Measurements from ENCODE around the gene C17orf107. TPM values are rescaled to one million over a fixed set of nuclear protein-coding genes. Genes with fewer than 3 reads are reported as not detected.
"Not testable (repeated sequence)": the region's sequence is repeated elsewhere in the genome, so short reads cannot be mapped to it uniquely, and the experiment has no call there.

The C17orf107 gene
- total RNA-seq, 1 donor from 2014 or later: 0.88 TPM

DNA sequence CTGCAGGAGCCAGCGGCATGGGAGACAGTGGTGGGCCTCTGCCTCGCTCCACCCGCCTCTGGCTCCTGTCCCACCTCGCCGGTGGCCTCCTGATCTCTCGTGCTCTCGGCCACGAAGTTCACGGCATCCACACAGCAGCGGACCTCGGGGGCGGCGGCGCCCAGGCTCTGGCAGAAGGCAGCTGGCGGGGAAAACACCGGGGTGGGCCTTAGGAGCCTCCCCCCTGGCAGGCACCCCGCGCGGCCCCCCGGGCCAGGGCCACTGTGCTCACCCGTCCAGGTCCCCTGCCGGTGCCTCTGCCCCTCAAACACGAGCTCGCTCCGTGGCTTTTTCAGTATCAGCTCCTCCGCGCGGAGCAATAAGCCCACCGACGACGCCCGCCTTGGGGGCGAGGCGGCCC lies 409 bp upstream of the C17orf107 start:
- no peak for DNase-seq (ENCODE audit: extremely low read depth, low read depth, low spot score)

GRCh38 chr17:4900231-4901107 lies 1.1 kb downstream of the C17orf107 start:
- no peak for DNase-seq (ENCODE audit: extremely low read depth, low read depth, low spot score)

GRCh38 chr17:4901108-4901647 lies 1.8 kb downstream of the C17orf107 start:
- DNase-seq (ENCODE audit: extremely low read depth, low read depth, low spot score): no peak

DNA sequence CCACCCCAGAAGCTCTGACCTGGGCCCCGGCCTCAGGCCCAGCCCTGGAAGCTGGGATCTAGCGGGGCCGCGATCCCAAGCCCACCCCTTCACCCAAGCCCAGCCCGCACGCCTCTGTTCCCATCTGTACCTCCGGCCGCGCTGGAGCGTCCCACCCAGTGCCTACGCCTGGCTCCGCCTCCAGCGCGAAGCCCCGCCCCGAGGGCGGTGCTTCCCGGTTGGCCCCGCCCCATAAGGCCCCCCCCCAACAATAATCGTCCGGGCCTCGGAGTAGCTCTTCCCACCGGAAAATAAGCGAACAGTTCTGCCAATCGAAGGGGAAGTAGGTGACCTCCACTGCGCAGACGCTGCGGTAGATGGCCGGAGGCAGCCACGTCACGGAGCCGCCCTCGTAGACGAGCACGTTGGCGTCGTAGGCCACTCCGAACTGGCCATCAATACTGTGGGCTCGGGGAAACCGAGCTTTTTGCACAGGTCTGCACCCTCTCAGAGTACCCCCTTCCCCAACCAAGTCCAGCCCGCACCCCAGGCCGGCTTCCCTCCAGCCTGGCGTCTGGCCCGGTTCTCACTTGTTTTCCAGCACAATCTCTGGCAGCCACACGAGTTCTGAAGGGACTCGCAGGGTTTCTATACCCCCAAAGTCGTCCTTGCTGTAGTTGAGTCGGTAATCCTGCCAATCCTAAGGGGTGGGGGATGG lies 2.5 kb downstream of the C17orf107 start:
- no peak for DNase-seq (ENCODE audit: extremely low read depth, low read depth, low spot score)

DNA sequence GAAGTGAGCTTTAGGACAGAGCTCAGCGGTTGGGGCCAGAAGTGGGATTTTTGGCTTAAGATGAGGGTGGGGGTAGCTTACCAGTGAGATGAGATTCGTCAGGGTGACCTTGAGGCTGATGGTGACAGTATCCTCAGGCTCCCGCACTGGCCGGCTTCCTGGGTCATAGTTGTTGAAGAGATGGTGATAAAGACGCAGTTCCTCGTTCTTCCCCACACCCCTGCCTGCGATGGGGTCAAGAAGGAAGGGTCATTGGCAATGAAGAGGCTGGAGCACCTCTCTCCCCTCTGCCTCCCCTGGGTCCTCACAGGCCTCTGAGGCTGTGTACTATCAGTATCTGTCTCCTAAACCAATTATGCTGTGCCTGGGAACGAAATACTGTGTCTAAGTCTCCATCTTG lies 3.2 kb downstream of the C17orf107 start:
- no peak for DNase-seq (ENCODE audit: extremely low read depth, low read depth, low spot score)

GRCh38 chr17:4903051-4903818 lies 3.9 kb downstream of the C17orf107 start, which contains the start of gene CHRNE:
TSS of gene CHRNE (minus strand) at chr17:4903098. CDS start at chr17:4903063, 35 bp downstream.
- DNase-seq (ENCODE audit: extremely low read depth, low read depth, low spot score): no peak

DNA sequence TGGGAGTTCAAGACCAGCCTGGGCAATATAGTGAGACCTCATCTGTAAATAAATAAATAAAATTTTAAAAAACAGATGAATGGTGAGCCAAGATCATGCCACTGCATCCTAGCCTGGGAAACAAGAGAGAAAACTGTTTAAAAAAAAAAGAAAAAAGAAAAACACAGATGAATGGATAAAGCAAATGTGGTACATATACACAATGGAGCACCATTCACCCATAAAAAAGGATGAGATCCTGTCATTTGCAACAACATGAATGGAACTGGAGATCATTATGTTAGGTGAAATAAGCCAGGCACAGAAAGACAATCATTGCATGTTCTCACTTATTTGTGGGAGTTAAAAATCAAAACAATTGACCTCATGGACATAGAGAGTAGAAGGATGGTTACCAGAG lies 7.3 kb downstream of the C17orf107 start:
- DNase-seq (ENCODE audit: extremely low read depth, low read depth, low spot score): not testable (repeated sequence)

DNA sequence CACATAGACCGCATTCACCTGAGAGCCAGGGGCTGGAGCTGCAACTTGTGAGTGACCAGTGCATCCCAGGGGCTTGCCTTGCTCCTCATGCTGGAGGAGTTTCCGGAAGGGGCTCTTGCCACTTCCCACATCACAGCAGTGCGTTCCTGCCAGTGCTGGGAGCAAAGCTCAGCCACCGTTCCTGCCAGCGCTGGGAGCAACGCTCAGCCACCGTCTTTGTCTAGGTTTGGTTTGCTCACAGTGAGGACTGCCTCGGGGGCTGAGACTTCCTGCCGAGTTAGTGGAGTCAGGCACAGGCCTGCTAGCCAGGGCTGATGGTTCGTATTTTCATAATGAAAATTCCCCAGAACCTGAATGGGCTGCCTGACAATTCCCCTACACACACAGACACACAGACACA lies 9.0 kb downstream of the C17orf107 start:
- DNase-seq (ENCODE audit: extremely low read depth, low read depth, low spot score): no peak

GRCh38 chr17:4908711-4909496 lies 9.6 kb downstream of the C17orf107 start:
- no peak for DNase-seq (ENCODE audit: extremely low read depth, low read depth, low spot score)

GRCh38 chr17:4913994-4914393 lies 14.7 kb downstream of the C17orf107 start:
- no peak for DNase-seq (ENCODE audit: extremely low read depth, low read depth, low spot score)

GRCh38 chr17:4914551-4914950 lies 15.2 kb downstream of the C17orf107 start:
- DNase-seq (ENCODE audit: extremely low read depth, low read depth, low spot score): not testable (repeated sequence)

DNA sequence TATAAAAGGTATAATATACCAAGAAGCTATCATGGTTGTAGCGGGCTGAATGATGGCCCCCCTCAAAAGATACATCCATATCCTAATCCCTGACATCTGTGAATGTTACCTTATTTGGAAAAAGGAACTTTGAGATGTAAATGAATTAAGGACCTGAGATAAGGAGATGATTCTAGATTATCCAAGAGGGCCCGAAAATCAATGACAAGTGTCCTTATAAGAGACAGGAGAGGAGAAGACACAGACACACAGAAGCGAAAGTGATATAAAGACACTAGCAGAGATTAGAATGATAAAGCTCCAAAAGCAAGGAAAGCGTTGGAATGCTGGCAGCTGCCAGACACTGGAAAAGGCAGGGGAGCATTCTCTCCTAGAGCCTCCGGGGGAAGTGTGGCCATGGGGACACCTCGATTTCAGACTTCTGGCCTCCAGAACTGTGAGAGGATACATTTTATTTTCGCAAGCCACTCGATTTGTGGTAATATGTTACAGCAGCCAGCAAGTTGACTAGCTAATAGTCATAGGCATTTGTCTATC lies 20.2 kb downstream of the C17orf107 start:
- DNase-seq (ENCODE audit: extremely low read depth, low read depth, low spot score): no peak

DNA sequence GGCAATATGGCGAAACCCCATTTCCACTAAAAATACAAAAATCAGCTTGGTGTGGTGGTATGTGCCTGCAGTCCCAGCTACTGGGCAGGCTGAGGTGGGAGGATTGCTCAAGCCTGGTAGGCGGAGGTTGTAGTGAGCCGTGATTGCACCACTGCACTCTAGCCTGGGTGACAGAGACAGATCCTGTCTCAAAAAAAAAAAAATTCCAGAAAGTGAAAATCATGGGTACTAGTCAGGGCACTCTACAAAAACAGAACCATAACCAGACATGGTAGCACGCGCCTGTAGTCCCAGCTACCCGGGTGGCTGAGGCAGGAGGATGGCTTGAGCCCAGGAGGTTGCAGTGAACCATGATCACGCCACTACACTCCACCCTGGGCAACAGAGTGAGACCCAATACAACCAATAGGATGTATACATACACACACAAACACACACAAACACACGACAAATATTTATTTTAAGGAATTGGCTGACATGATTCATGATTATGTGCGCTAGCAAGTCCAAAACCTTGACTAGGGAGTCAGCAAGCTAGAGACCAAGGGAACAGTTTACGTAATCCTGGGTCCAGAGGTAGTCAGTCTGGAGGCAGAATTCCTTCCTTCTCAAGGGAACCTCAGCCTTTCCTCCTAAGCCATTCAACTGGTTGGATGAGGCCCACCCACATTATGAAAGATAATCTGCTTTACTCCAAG lies 21.2 kb downstream of the C17orf107 start:
- no peak for DNase-seq (ENCODE audit: extremely low read depth, low read depth, low spot score)

DNA sequence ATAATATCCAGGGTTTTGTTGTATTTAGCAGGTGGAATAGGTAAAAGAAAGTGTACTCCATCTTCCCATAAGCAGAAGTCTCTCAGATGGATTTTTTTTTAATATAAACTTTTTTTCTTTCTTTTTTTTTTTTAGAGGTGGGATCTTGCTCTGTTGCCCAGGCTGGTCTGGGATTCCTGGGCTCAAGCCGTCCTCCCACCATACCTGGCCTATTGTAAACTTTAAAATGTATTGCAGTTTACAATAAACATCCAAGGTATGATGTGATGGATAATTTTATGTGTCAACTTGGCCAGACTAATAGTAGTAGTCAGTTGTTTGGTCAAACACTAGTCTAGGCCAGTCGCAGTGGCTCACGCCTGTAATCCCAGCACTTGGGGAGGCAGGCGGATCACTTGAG lies 22.0 kb downstream of the C17orf107 start:
- DNase-seq (ENCODE audit: extremely low read depth, low read depth, low spot score): no peak

- not testable (repeated sequence) for DNase-seq (ENCODE audit: extremely low read depth, low read depth, low spot score)
Measured at GRCh38 chr17:4926577-4927335, 27.4 kb downstream of the C17orf107 start.

DNA sequence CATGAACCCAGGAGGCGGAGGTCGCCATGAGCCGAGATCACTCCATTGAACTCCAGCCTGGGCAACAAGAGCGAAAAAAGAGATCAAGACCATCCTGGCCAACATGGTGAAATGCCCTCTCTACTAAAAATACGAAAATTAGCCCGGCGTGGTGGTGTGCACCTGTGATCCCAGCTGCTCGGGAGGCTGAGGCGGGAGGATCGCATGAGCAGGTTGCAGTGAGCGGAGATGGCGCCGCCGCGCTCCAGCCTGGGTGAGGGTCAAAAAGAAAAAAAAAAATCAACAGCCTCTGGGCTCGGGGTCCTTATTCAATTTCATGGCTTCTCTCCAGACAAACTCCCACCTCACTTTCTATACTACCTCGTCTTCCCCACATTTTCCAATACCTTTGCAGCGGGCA lies 29.5 kb downstream of the C17orf107 start:
- no peak for DNase-seq (ENCODE audit: extremely low read depth, low read depth, low spot score)

DNA sequence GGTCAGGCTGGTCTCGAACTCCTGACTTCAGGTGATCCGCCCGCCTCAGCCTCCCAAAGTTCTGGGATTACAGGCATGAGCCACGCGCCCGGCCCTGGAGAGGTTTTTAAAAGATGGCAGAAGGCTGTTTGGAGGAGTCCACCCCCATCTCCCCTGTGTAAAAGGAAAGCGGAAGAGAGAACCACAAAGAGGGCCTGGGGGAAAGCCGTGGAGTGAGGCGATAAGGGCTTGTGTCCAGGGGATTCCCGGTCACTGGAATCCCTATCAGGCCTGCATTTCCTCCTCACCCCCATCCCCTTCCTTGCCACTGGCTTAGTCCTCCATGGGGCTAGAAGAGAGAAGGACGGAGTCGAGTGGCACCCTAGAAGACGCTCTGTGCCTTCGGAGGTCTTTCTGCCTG lies 32.6 kb downstream of the C17orf107 start, which contains the start of gene GP1BA:
Gene GP1BA (plus strand): TSS at position 315 of the 400 bp plus-strand sequence. CDS start 328 bp downstream, outside the sequence.
- DNase-seq (ENCODE audit: extremely low read depth, low read depth, low spot score): no peak

GRCh38 chr17:4932756-4933155 lies 33.4 kb downstream of the C17orf107 start:
- no peak for DNase-seq (ENCODE audit: extremely low read depth, low read depth, low spot score)

All from glomerular endothelial cell (primary cell).